ENCODE data around the gene ADARB2.

Gene ADARB2

GRCh38 chr10:1156616-1156886, 580.8 kb downstream of the ADARB2 start:
- no peak for DNase-seq

GRCh38 chr10:1155791-1156615, 581.3 kb downstream of the ADARB2 start:
- no peak for DNase-seq

GRCh38 chr10:1154531-1155295, 582.6 kb downstream of the ADARB2 start:
- no peak for DNase-seq

- no peak for DNase-seq
Measured at GRCh38 chr10:1153805-1154351, 583.4 kb downstream of the ADARB2 start.

- no peak for DNase-seq
Measured at GRCh38 chr10:1153251-1153763, 584.0 kb downstream of the ADARB2 start.

- DNase-seq: no peak
Measured at GRCh38 chr10:1152386-1153250, 584.7 kb downstream of the ADARB2 start.

- no peak for DNase-seq
Measured at GRCh38 chr10:1151076-1152033, 586.0 kb downstream of the ADARB2 start.

- no peak for DNase-seq
Measured at GRCh38 chr10:1150638-1150955, 586.7 kb downstream of the ADARB2 start.

- no peak for DNase-seq
Measured at GRCh38 chr10:1149793-1150637, 587.3 kb downstream of the ADARB2 start.

- DNase-seq: no peak
Measured at GRCh38 chr10:1148855-1149605, 588.3 kb downstream of the ADARB2 start.

- no peak for DNase-seq
Measured at GRCh38 chr10:1147810-1148209, 589.5 kb downstream of the ADARB2 start.

- DNase-seq: no peak
Measured at GRCh38 chr10:1142596-1142995, 594.7 kb downstream of the ADARB2 start.

- DNase-seq: no peak
Measured at GRCh38 chr10:1141701-1142100, 595.6 kb downstream of the ADARB2 start.

GRCh38 chr10:1141261-1141660, 596.1 kb downstream of the ADARB2 start:
- DNase-seq: no peak

GRCh38 chr10:1138529-1138928, 598.8 kb downstream of the ADARB2 start:
- no peak for DNase-seq

GRCh38 chr10:1137499-1138163, 599.7 kb downstream of the ADARB2 start:
- DNase-seq: no peak

GRCh38 chr10:1136268-1136667, 601.1 kb downstream of the ADARB2 start:
- DNase-seq: no peak

GRCh38 chr10:1134156-1134555, 603.2 kb downstream of the ADARB2 start:
- no peak for DNase-seq

GRCh38 chr10:1133495-1134045, 603.8 kb downstream of the ADARB2 start:
- DNase-seq: no peak

All from EL (cell line).